Gastrocnemius medialis (tissue), 4 donors: ENCODE measurements around the gene FBXO5.

Source experiments
- POLR2A ChIP-seq, 2 donors: fragments of 450-650 bp; IDR thresholded peaks; one replicate each; pipeline ENCODE4 v1.6.1; 2017; ENCODE audit warnings: antibody characterized with exemption in 2 of 2, mild to moderate bottlenecking in 2 of 2, moderate library complexity in 2 of 2
- TF ChIP-seq, protein P1 (sequence below), 5 experiments: fragments of 450-650 bp in 3 of 5; fragments of 200-600 bp in 2 of 5; sonication (generic) in 2 of 5; IDR thresholded peaks in 4 of 5; conservative IDR thresholded peaks in 1 of 5; 1 replicate in 4 of 5; 2 replicates in 1 of 5; pipeline ENCODE4 v1.5.1; 2016 to 2019; ENCODE audit warnings: antibody characterized with exemption in 5 of 5, mild to moderate bottlenecking in 3 of 5, moderate library complexity in 3 of 5

- TF ChIP-seq, protein P1, sequence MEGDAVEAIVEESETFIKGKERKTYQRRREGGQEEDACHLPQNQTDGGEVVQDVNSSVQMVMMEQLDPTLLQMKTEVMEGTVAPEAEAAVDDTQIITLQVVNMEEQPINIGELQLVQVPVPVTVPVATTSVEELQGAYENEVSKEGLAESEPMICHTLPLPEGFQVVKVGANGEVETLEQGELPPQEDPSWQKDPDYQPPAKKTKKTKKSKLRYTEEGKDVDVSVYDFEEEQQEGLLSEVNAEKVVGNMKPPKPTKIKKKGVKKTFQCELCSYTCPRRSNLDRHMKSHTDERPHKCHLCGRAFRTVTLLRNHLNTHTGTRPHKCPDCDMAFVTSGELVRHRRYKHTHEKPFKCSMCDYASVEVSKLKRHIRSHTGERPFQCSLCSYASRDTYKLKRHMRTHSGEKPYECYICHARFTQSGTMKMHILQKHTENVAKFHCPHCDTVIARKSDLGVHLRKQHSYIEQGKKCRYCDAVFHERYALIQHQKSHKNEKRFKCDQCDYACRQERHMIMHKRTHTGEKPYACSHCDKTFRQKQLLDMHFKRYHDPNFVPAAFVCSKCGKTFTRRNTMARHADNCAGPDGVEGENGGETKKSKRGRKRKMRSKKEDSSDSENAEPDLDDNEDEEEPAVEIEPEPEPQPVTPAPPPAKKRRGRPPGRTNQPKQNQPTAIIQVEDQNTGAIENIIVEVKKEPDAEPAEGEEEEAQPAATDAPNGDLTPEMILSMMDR (IDR thresholded peaks at IDR 0.05 in 4 of 5, conservative IDR thresholded peaks at IDR 0.05 in 1 of 5), result no peak
- no peak for TF ChIP-seq POLR2A (IDR thresholded peaks at IDR 0.05)
Observed at GRCh38 chr6:153013438-153013837, 30.6 kb upstream of the FBXO5 start.
